Lower leg skin (tissue), 4 donors: ENCODE results near the gene EFCC1. TPM values are rescaled to one million over a fixed set of nuclear protein-coding genes. Genes with fewer than 3 reads are reported as not detected.

Source experiments
- DNase-seq, 2 donors: peaks; one replicate each; pipeline ENCODE4 v3.0.0-alpha.2; 2019; ENCODE audit warnings: low spot score in 2 of 2
- H3K4me3 ChIP-seq: fragments of 200-600 bp; sonication (generic); 2 replicates; pipeline ENCODE4 v1.5.1; 2017; ENCODE audit warnings: mild to moderate bottlenecking, low read depth; ENCODE audit not compliant: poor library complexity, severe bottlenecking
- CTCF ChIP-seq, 3 donors: fragments of 450-650 bp; IDR thresholded peaks; one replicate each; pipeline ENCODE4 v1.5.1; 2016; ENCODE audit warnings: antibody characterized with exemption in 3 of 3, mild to moderate bottlenecking in 3 of 3, moderate library complexity in 2 of 3
- POLR2A ChIP-seq, 2 donors: fragments of 450-650 bp; IDR thresholded peaks; one replicate each; pipeline ENCODE4 v1.6.1; 2016 to 2017; ENCODE audit warnings: antibody characterized with exemption in 2 of 2, mild to moderate bottlenecking in 1 of 2, moderate library complexity in 1 of 2
- WGBS, 2 donors: methylation state at CpG; one replicate each; pipeline ENCODE4 v1.1.5; 2018; 5-methylcytosine and 5-hydroxymethylcytosine counted together
- intact Hi-C: fragments of 100-400 bp; cut with DNase I; formaldehyde crosslinking; loops from one replicate; pipeline ENCODE4 v1.15.0; 2023; ENCODE audit warnings: low total_unique reads
- total RNA-seq, 4 donors: library from RNA; depleted of rRNA; stranded (reverse); fragments of >200 nt; gene quantifications; one replicate each; pipeline ENCODE4 v1.1.0, GENCODE V29; 2016

Gene EFCC1
- total RNA-seq, 4 donors from 2014 or later = 0.80 to 3.0 (median 2.2) TPM

GRCh38 chr3:129023008-129023358, 21.9 kb downstream of the EFCC1 start:
- TF ChIP-seq POLR2A (IDR thresholded peaks at IDR 0.05) = no peak
- TF ChIP-seq CTCF (IDR thresholded peaks at IDR 0.05) = no peak
- intact Hi-C loops = no loop called here
- no peak overlapping the region for H3K4me3 ChIP-seq
- 52 to 58% methylated on average over 1 of the region's 1 CpG for WGBS, 2 donors
- DNase-seq = no peak

GRCh38 chr3:129023909-129024308, 22.8 kb downstream of the EFCC1 start:
- no peak overlapping the region for H3K4me3 ChIP-seq
- 86 to 95% methylated on average over 2 of the region's 2 CpGs for WGBS, 2 donors
- intact Hi-C loops = no loop called here
- TF ChIP-seq CTCF (IDR thresholded peaks at IDR 0.05) (no peak), POLR2A (IDR thresholded peaks at IDR 0.05) (no peak)
- no peak for DNase-seq

GRCh38 chr3:129025108-129025507, 24.0 kb downstream of the EFCC1 start:
- intact Hi-C loops = no loop called here
- H3K4me3 ChIP-seq = no peak overlapping the region
- no peak for TF ChIP-seq CTCF (IDR thresholded peaks at IDR 0.05)
- TF ChIP-seq POLR2A (IDR thresholded peaks at IDR 0.05) = no peak
- no peak for DNase-seq
- WGBS, 2 donors = 73 to 74% methylated on average over 15 of the region's 15 CpGs

GRCh38 chr3:129025691-129026435, 24.8 kb downstream of the EFCC1 start:
- intact Hi-C loops = no loop called here
- 43 to 55% methylated on average over 8 of the region's 8 CpGs for WGBS, 2 donors

GRCh38 chr3:129026728-129027543, 25.8 kb downstream of the EFCC1 start:
- 5% methylated on average over 27 to 33 of the region's 54 CpGs for WGBS, 2 donors
- no peak for TF ChIP-seq CTCF (IDR thresholded peaks at IDR 0.05)
- no peak for TF ChIP-seq POLR2A (IDR thresholded peaks at IDR 0.05)
- intact Hi-C loops = no loop called here
- peak overlapping the region; percentile 17 for H3K4me3 ChIP-seq
- peak; percentile 85 to 96 for DNase-seq

More at GRCh38 chr3:129025691-129026435, 24.8 kb downstream of the EFCC1 start:
- no peak for DNase-seq
- TF ChIP-seq POLR2A (IDR thresholded peaks at IDR 0.05) = no peak
- TF ChIP-seq CTCF (IDR thresholded peaks at IDR 0.05) = no peak
- H3K4me3 ChIP-seq = no peak overlapping the region
